HUES48 (cell line): ENCODE measurements around the gene ANAPC2.

Experiments
- H3K27ac ChIP-seq: one replicate; pipeline ENCODE4 v1.7.0; 2013; ENCODE audit warnings: low read depth, low read length, inconsistent platforms
- H3K27me3 ChIP-seq: 2 replicates; pipeline ENCODE4 v1.6.1; 2013; ENCODE audit warnings: mild to moderate bottlenecking, low read length; ENCODE audit not compliant: control insufficient read depth, insufficient read depth
- H3K36me3 ChIP-seq: 2 replicates; pipeline ENCODE4 v1.6.1; 2013; ENCODE audit warnings: low read length; ENCODE audit not compliant: control insufficient read depth, insufficient read depth
- H3K4me1 ChIP-seq: 2 replicates; pipeline ENCODE4 v1.6.1; 2013; ENCODE audit warnings: mild to moderate bottlenecking, low read length; ENCODE audit not compliant: control insufficient read depth, insufficient read depth
- H3K4me3 ChIP-seq: 2 replicates; pipeline ENCODE4 v1.5.1; 2013; ENCODE audit warnings: mild to moderate bottlenecking, low read depth, low read length
- H3K9ac ChIP-seq: 2 replicates; pipeline ENCODE4 v1.6.1; 2013; ENCODE audit warnings: mild to moderate bottlenecking, low read depth, low read length, moderate library complexity
- H3K9me3 ChIP-seq: 2 replicates; pipeline ENCODE4 v1.6.1; 2013; ENCODE audit warnings: low read length; ENCODE audit not compliant: control insufficient read depth, insufficient read depth

ANAPC2 gene

GRCh38 chr9:137152844-137153405 lies 35.4 kb downstream of the ANAPC2 start:
- H3K4me1 ChIP-seq = no peaks in the 10 kb centered on the region
- H3K27ac ChIP-seq = no peak overlapping the region

GRCh38 chr9:137150617-137151457 lies 37.5 kb downstream of the ANAPC2 start:
- no peak overlapping the region for H3K9ac ChIP-seq
- H3K27ac ChIP-seq = no peak overlapping the region
- no peak overlapping the region for H3K4me3 ChIP-seq
- no peaks in the 10 kb centered on the region for H3K4me1 ChIP-seq
- no peaks in the 10 kb centered on the region for H3K36me3 ChIP-seq
- H3K9me3 ChIP-seq = no peaks in the 10 kb centered on the region
- H3K27me3 ChIP-seq = peaks cover 15% of the 10 kb centered on the region

More at GRCh38 chr9:137152844-137153405, 35.4 kb downstream of the ANAPC2 start:
- no peaks in the 10 kb centered on the region for H3K36me3 ChIP-seq
- no peaks in the 10 kb centered on the region for H3K9me3 ChIP-seq
- no peak overlapping the region for H3K9ac ChIP-seq
- H3K4me3 ChIP-seq = no peak overlapping the region
- peaks cover 32% of the 10 kb centered on the region for H3K27me3 ChIP-seq

- peaks cover 10% of the 10 kb centered on the region for H3K27me3 ChIP-seq
- no peak overlapping the region for H3K27ac ChIP-seq
- no peak overlapping the region for H3K9ac ChIP-seq
- H3K9me3 ChIP-seq = no peaks in the 10 kb centered on the region
- no peak overlapping the region for H3K4me3 ChIP-seq
- no peaks in the 10 kb centered on the region for H3K4me1 ChIP-seq
- H3K36me3 ChIP-seq = no peaks in the 10 kb centered on the region
Observed at GRCh38 chr9:137149942-137150616, 38.3 kb downstream of the ANAPC2 start.

- Histone ChIP-seq H3K27ac (no peak overlapping the region), H3K27me3 (peaks cover 5% of the 10 kb centered on the region; the same call in 1 of the 2 replicates), H3K9me3 (no peaks in the 10 kb centered on the region), H3K4me1 (no peaks in the 10 kb centered on the region), H3K9ac (no peak overlapping the region), H3K4me3 (no peak overlapping the region), H3K36me3 (no peaks in the 10 kb centered on the region)
Observed at GRCh38 chr9:137149363-137149762, 39.0 kb downstream of the ANAPC2 start.

GRCh38 chr9:137148661-137149060 lies 39.7 kb downstream of the ANAPC2 start:
- H3K9me3 ChIP-seq = no peaks in the 10 kb centered on the region
- H3K36me3 ChIP-seq = no peaks in the 10 kb centered on the region
- no peak overlapping the region for H3K27ac ChIP-seq
- H3K27me3 ChIP-seq = peaks cover 10% of the 10 kb centered on the region
- H3K9ac ChIP-seq = no peak overlapping the region
- H3K4me1 ChIP-seq = no peaks in the 10 kb centered on the region
- no peak overlapping the region for H3K4me3 ChIP-seq

GRCh38 chr9:137148242-137148641 lies 40.1 kb downstream of the ANAPC2 start:
- Histone ChIP-seq H3K36me3 (no peaks in the 10 kb centered on the region), H3K9ac (no peak overlapping the region), H3K27me3 (peaks cover 15% of the 10 kb centered on the region), H3K4me3 (no peak overlapping the region), H3K4me1 (no peaks in the 10 kb centered on the region), H3K9me3 (no peaks in the 10 kb centered on the region), H3K27ac (no peak overlapping the region)

GRCh38 chr9:137147793-137148160 lies 40.6 kb downstream of the ANAPC2 start:
- H3K36me3 ChIP-seq = no peaks in the 10 kb centered on the region
- H3K27me3 ChIP-seq = peaks cover 19% of the 10 kb centered on the region
- no peaks in the 10 kb centered on the region for H3K4me1 ChIP-seq
- H3K9ac ChIP-seq = no peak overlapping the region
- no peak overlapping the region for H3K4me3 ChIP-seq
- H3K9me3 ChIP-seq = no peaks in the 10 kb centered on the region
- no peak overlapping the region for H3K27ac ChIP-seq

- Histone ChIP-seq H3K4me1 (no peaks in the 10 kb centered on the region), H3K9me3 (no peaks in the 10 kb centered on the region), H3K4me3 (no peak overlapping the region), H3K27me3 (peaks cover 22% of the 10 kb centered on the region), H3K27ac (no peak overlapping the region), H3K9ac (no peak overlapping the region), H3K36me3 (no peaks in the 10 kb centered on the region)
Observed at GRCh38 chr9:137147091-137147792, 41.1 kb downstream of the ANAPC2 start.

GRCh38 chr9:137146527-137146918 lies 41.8 kb downstream of the ANAPC2 start:
- H3K27me3 ChIP-seq = peaks cover 27% of the 10 kb centered on the region
- no peaks in the 10 kb centered on the region for H3K9me3 ChIP-seq
- no peak overlapping the region for H3K4me3 ChIP-seq
- H3K4me1 ChIP-seq = no peaks in the 10 kb centered on the region
- H3K9ac ChIP-seq = no peak overlapping the region
- no peaks in the 10 kb centered on the region for H3K36me3 ChIP-seq
- no peak overlapping the region for H3K27ac ChIP-seq

- H3K36me3 ChIP-seq = no peaks in the 10 kb centered on the region
- H3K4me1 ChIP-seq = no peaks in the 10 kb centered on the region
- H3K27ac ChIP-seq = no peak overlapping the region
- H3K4me3 ChIP-seq = no peak overlapping the region
- no peak overlapping the region for H3K9ac ChIP-seq
- peaks cover 33% of the 10 kb centered on the region for H3K27me3 ChIP-seq
- H3K9me3 ChIP-seq = no peaks in the 10 kb centered on the region
Observed at GRCh38 chr9:137145731-137146526, 42.4 kb downstream of the ANAPC2 start.
